Smooth muscle cell of the brain vasculature (primary cell): ENCODE results near the gene PTPN20.

Experiments
- DNase-seq: peaks from one replicate; pipeline ENCODE4 v3.0.0-alpha.2; 2012; ENCODE audit warnings: low read depth, low spot score

PTPN20 gene

DNA sequence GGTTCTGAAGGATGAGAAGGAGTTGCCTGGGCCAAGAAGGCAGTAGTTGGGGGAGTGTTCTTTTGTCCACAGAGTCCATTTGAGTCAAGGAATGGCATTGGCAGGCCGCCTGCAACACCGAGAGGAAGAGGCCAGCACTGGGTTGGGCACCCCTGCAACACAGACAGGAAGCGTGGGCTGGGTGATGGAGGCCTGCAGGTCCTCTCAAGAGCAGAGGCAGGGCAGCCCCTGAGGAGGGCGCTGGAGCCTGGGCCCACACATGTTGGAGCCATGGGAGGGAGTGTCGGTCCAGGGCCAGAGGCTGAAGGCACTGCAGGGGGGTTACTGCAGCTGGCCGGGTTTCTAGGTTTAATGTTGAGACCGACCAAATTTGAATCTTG lies 137.3 kb downstream of the PTPN20 start:
- no peak for DNase-seq

DNA sequence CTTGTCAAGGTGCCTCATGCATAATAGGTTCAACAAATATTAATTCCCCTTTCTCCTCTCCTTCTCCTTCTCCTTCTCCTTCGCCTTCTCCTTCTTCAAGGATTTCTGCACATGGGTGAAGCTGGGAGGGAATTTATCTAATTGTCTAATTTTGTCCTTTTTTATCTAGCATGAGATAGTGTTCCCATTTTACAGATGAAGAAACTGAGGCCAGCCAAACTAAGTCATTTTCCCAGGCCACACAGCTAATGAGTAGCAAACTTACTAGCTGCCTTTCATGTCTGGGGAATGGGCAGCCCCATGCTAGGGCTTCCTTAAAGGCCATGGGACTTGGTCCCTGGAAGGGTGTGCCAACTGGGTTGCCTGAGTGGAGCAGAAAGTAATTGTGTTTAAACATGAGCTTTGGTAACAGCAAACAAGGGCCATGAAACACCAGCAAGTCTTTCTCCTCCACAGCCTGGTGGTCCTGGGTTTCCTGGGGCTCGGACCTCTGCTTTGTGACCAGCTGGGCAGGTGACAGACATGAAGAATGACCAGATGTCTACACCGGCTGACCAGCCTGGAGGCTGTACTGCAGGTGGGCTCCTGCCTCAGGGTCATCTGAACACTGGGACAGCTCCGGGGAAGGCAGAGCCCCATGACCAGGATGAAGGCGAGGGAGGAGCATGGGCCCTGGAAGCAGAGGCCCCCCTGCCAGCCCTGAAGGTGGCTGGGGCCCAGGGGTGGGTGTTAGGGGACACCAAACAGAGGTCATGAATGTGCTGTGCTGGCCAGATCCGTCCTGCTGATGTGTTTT lies 138.0 kb downstream of the PTPN20 start:
- no peak for DNase-seq

DNA sequence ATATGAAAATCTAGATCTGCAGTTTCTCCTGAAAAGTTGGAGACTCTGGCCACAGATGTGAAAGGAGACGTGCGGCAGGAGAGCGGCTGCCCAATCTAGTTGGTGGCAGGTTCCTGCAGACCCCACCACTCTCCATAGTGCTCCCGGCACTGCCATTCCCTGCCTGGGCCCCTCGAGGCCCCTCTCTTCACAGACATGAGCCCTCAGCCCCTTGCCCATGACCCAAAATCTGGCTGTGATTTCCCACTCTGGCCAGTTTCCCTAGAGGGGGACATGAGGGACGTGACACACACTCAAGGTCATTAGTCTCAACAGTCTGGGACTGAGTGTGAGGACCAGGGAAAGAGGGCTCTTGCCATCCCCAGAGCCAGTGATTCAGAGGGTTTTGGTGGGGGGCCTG lies 138.7 kb downstream of the PTPN20 start:
- DNase-seq = no peak

DNA sequence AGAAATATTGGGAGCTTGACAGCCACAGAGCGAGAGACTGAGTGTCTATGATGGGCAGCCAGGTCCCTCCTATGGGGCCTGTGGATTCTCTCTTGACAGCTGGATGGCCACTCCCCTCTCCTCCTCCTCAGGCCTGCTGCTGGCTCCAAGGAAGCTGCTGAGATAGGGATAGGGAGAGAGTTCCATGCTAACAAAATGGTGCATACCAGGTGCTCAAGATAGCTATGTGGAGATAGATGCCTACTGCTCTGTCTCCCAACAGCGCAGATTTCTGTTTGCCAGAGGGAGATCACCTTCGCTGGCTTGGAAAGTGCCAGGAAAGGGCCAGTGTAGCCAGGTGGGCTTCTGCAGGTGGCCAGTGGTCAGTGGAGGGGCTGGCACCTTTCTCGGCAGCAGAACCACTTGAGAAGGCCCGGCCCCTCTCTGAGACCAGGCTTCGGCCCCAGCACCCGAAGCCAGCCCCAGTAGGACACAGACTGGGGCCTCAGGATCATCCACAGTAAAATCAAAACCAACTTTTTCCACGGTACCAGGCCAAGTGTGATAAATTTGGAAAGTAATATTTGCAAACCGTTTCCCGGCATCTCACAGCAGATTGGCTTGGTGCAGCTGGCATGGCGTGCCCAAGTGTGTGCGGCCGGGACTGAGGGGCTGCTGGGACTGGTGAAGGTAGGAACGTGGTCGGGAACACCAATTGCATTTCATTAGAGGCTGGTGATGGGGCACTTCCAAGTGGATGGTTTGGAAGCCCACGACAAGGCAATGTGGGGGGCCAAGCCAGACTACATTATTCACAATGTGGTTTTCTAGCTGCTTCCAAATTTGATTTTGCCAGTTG lies 139.6 kb downstream of the PTPN20 start:
- no peak for DNase-seq

DNA sequence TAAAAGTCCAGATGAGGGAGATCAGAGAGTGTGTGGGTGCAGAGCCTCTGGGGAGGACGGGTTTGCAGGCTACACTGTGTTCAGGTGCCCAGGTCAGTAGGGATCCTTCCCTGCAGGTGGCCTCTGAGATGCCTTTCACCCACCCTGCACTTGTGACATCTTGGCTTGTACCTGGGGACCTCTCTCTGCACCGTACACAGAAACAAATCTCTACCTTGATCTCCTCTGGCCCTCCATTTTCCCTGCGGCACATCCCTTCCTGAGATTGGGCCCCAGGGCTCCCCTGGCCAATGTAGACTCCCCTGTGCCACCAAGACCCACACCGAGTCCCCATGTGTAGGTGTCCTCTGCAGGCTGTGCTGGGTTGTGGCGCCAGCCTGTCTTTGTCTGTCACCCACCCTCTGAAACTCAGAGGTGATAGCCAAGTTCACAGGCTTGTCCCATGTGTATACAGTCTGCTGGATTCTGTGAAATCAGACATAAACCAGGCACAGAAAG lies 140.6 kb downstream of the PTPN20 start:
- DNase-seq = no peak
